OCI-LY7 (cell line): Measurements from ENCODE around the gene RNASET2.

Experiments
- EZH2phosphoT487 ChIP-seq: fragments of 200-600 bp; sonication (generic); IDR thresholded peaks from 2 replicates; pipeline ENCODE4 v1.6.1; 2018; ENCODE audit warnings: low read depth, borderline replicate concordance, mild to moderate bottlenecking, mixed run types, antibody characterized with exemption, low read length, moderate library complexity, mixed read lengths
- TF ChIP-seq, protein P1 (sequence below): fragments of 200-600 bp; sonication (generic); conservative IDR thresholded peaks from 2 replicates; pipeline ENCODE4 v1.5.1; 2014; ENCODE audit warnings: mild to moderate bottlenecking, antibody characterized with exemption, low read length, moderate library complexity, mixed read lengths

- TF ChIP-seq, protein P1, sequence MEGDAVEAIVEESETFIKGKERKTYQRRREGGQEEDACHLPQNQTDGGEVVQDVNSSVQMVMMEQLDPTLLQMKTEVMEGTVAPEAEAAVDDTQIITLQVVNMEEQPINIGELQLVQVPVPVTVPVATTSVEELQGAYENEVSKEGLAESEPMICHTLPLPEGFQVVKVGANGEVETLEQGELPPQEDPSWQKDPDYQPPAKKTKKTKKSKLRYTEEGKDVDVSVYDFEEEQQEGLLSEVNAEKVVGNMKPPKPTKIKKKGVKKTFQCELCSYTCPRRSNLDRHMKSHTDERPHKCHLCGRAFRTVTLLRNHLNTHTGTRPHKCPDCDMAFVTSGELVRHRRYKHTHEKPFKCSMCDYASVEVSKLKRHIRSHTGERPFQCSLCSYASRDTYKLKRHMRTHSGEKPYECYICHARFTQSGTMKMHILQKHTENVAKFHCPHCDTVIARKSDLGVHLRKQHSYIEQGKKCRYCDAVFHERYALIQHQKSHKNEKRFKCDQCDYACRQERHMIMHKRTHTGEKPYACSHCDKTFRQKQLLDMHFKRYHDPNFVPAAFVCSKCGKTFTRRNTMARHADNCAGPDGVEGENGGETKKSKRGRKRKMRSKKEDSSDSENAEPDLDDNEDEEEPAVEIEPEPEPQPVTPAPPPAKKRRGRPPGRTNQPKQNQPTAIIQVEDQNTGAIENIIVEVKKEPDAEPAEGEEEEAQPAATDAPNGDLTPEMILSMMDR, result no peak
- TF ChIP-seq EZH2phosphoT487, result no peak
Observed at GRCh38 chr6:166901626-166902025, 54.7 kb downstream of the RNASET2 start.
